HG02973 (cell line): ENCODE measurements around the gene OSBPL3.

Source experiments
- ATAC-seq: cut with Tn5 transposase; IDR thresholded peaks from one replicate; pipeline ENCODE4 v1.9.1; 2021; ENCODE audit warnings: moderate library complexity; ENCODE audit not compliant: unreplicated experiment

The OSBPL3 gene

GRCh38 chr7:24834128-24834798 lies 145.7 kb downstream of the OSBPL3 start:
- ATAC-seq: no peak

- ATAC-seq: no peak
Measured at GRCh38 chr7:24833549-24833948, 146.4 kb downstream of the OSBPL3 start.

GRCh38 chr7:24831240-24831639 lies 148.7 kb downstream of the OSBPL3 start:
- no peak for ATAC-seq

GRCh38 chr7:24830440-24831050 lies 149.4 kb downstream of the OSBPL3 start:
- no peak for ATAC-seq

- no peak for ATAC-seq
Measured at GRCh38 chr7:24829787-24830186, 150.2 kb downstream of the OSBPL3 start.

- ATAC-seq: no peak
Measured at GRCh38 chr7:24828891-24829661, 150.9 kb downstream of the OSBPL3 start.

GRCh38 chr7:24827589-24827988 lies 152.4 kb downstream of the OSBPL3 start:
- no peak for ATAC-seq

GRCh38 chr7:24827027-24827426 lies 153.0 kb downstream of the OSBPL3 start:
- ATAC-seq: no peak

- ATAC-seq: no peak
Measured at GRCh38 chr7:24826662-24827020, 153.3 kb downstream of the OSBPL3 start.

GRCh38 chr7:24825931-24826661 lies 153.9 kb downstream of the OSBPL3 start:
- no peak for ATAC-seq

GRCh38 chr7:24825381-24825794 lies 154.6 kb downstream of the OSBPL3 start:
- no peak for ATAC-seq

- ATAC-seq: no peak
Measured at GRCh38 chr7:24824896-24825295, 155.1 kb downstream of the OSBPL3 start.

- no peak for ATAC-seq
Measured at GRCh38 chr7:24824400-24824799, 155.6 kb downstream of the OSBPL3 start.

- ATAC-seq: no peak
Measured at GRCh38 chr7:24821754-24822054, 158.3 kb downstream of the OSBPL3 start.

- ATAC-seq: peak; percentile 84
Measured at GRCh38 chr7:24821045-24821753, 158.8 kb downstream of the OSBPL3 start.

- no peak for ATAC-seq
Measured at GRCh38 chr7:24820730-24821044, 159.3 kb downstream of the OSBPL3 start.

GRCh38 chr7:24819916-24820689 lies 159.9 kb downstream of the OSBPL3 start:
- peak; percentile 45 for ATAC-seq

- ATAC-seq: no peak
Measured at GRCh38 chr7:24817339-24817738, 162.6 kb downstream of the OSBPL3 start.

GRCh38 chr7:24816868-24817267 lies 163.1 kb downstream of the OSBPL3 start:
- ATAC-seq: no peak

GRCh38 chr7:24812305-24812945 lies 167.6 kb downstream of the OSBPL3 start:
- no peak for ATAC-seq
